Mononuclear cell (primary cell): ENCODE results near the gene TCEAL1. TPM values are rescaled to one million over a fixed set of nuclear protein-coding genes. Genes with fewer than 3 reads are reported as not detected.
"Not testable (repeated sequence)": the region's sequence is repeated elsewhere in the genome, so short reads cannot be mapped to it uniquely, and the experiment has no call there.

Source experiments
- H3K27me3 ChIP-seq: 2 replicates; pipeline ENCODE4 v1.6.0; 2011; ENCODE audit warnings: low read length, control low read depth; ENCODE audit not compliant: insufficient read depth
- H3K4me1 ChIP-seq: 2 replicates; pipeline ENCODE4 v1.5.1; 2011; ENCODE audit warnings: mild to moderate bottlenecking, low read length, control low read depth; ENCODE audit not compliant: insufficient read depth
- H3K4me3 ChIP-seq: 2 replicates; pipeline ENCODE4 v1.5.1; 2011; ENCODE audit warnings: mild to moderate bottlenecking, low read length, moderate library complexity
- H3K9me3 ChIP-seq: 2 replicates; pipeline ENCODE4 v1.5.1; 2011; ENCODE audit warnings: low read depth, mild to moderate bottlenecking, control low read depth, low read length
- total RNA-seq: library from RNA; depleted of rRNA; stranded (reverse); fragments of >200 nt; gene quantifications from one replicate; pipeline ENCODE4 v1.2.3, GENCODE V29; 2012

TCEAL1 gene
- total RNA-seq, 1 donor: 5.7 TPM

GRCh38 chrX:103655230-103656000, 26.6 kb downstream of the TCEAL1 start:
- H3K4me3 ChIP-seq, H3K27me3 ChIP-seq: not testable (repeated sequence)

GRCh38 chrX:103656617-103657016, 27.8 kb downstream of the TCEAL1 start:
- no peaks in the 10 kb centered on the region for H3K9me3 ChIP-seq

More at GRCh38 chrX:103655230-103656000, 26.6 kb downstream of the TCEAL1 start:
- not testable (repeated sequence) for H3K4me1 ChIP-seq, H3K9me3 ChIP-seq

GRCh38 chrX:103657066-103657465, 28.3 kb downstream of the TCEAL1 start:
- H3K4me3 ChIP-seq, H3K4me1 ChIP-seq, H3K9me3 ChIP-seq, H3K27me3 ChIP-seq: not testable (repeated sequence)

More at GRCh38 chrX:103656617-103657016, 27.8 kb downstream of the TCEAL1 start:
- Histone ChIP-seq H3K27me3 (no peaks in the 10 kb centered on the region), H3K4me3 (no peak overlapping the region), H3K4me1 (no peaks in the 10 kb centered on the region)

- Histone ChIP-seq H3K4me1 (no peaks in the 10 kb centered on the region), H3K4me3 (no peak overlapping the region), H3K27me3 (peaks cover 5% of the 10 kb centered on the region), H3K9me3 (no peaks in the 10 kb centered on the region)
Observed at GRCh38 chrX:103658681-103659433, 30.1 kb downstream of the TCEAL1 start.

GRCh38 chrX:103659460-103659859, 30.7 kb downstream of the TCEAL1 start:
- not testable (repeated sequence) for H3K4me1 ChIP-seq, H3K9me3 ChIP-seq, H3K27me3 ChIP-seq, H3K4me3 ChIP-seq

- no peaks in the 10 kb centered on the region for H3K4me1 ChIP-seq
- no peak overlapping the region for H3K4me3 ChIP-seq
- H3K9me3 ChIP-seq: no peaks in the 10 kb centered on the region
- peaks cover 7% of the 10 kb centered on the region for H3K27me3 ChIP-seq
Observed at GRCh38 chrX:103663981-103664762, 35.4 kb downstream of the TCEAL1 start.

- Histone ChIP-seq H3K4me3 (no peak overlapping the region), H3K4me1 (no peaks in the 10 kb centered on the region), H3K9me3 (no peaks in the 10 kb centered on the region), H3K27me3 (peaks cover 7% of the 10 kb centered on the region)
Observed at GRCh38 chrX:103666202-103667107, 37.7 kb downstream of the TCEAL1 start.

- H3K9me3 ChIP-seq: no peaks in the 10 kb centered on the region
- no peaks in the 10 kb centered on the region for H3K27me3 ChIP-seq
- no peak overlapping the region for H3K4me3 ChIP-seq
- H3K4me1 ChIP-seq: no peaks in the 10 kb centered on the region
Observed at GRCh38 chrX:103669745-103670144, 41.0 kb downstream of the TCEAL1 start.

GRCh38 chrX:103674531-103675454, 46.0 kb downstream of the TCEAL1 start:
- H3K27me3 ChIP-seq: no peaks in the 10 kb centered on the region
- H3K4me3 ChIP-seq: no peak overlapping the region
- no peaks in the 10 kb centered on the region for H3K4me1 ChIP-seq
- no peaks in the 10 kb centered on the region for H3K9me3 ChIP-seq

GRCh38 chrX:103678199-103678993, 49.6 kb downstream of the TCEAL1 start:
- no peaks in the 10 kb centered on the region for H3K27me3 ChIP-seq
- H3K9me3 ChIP-seq: no peaks in the 10 kb centered on the region
- no peaks in the 10 kb centered on the region for H3K4me1 ChIP-seq
- no peak overlapping the region for H3K4me3 ChIP-seq
